Testis (tissue), 3 donors: ENCODE measurements around the gene WNT11. TPM values are rescaled to one million over a fixed set of nuclear protein-coding genes. Genes with fewer than 3 reads are reported as not detected.

ENCODE experiments used
- DNase-seq: peaks from one replicate; pipeline ENCODE4 v3.0.0-alpha.2; 2019
- H3K27ac ChIP-seq, 2 donors: fragments of 200-600 bp; sonication (generic); one replicate each; pipeline ENCODE4 v1.5.1; 2019
- H3K27me3 ChIP-seq: fragments of 200-600 bp; sonication (generic); one replicate; pipeline ENCODE4 v1.5.1; 2019
- H3K36me3 ChIP-seq: fragments of 200-600 bp; sonication (generic); one replicate; pipeline ENCODE4 v1.5.1; 2017; ENCODE audit warnings: low read depth; ENCODE audit errors: missing control alignments
- H3K4me1 ChIP-seq: fragments of 200-600 bp; sonication (generic); one replicate; pipeline ENCODE4 v1.5.1; 2019
- H3K4me3 ChIP-seq, 2 donors: fragments of 200-600 bp; sonication (generic); one replicate each; pipeline ENCODE4 v1.5.1; 2017 to 2019
- H3K9me3 ChIP-seq: fragments of 200-600 bp; sonication (generic); one replicate; pipeline ENCODE4 v1.5.1; 2017
- POLR2A ChIP-seq: fragments of 450-650 bp; IDR thresholded peaks from one replicate; pipeline ENCODE4 v1.6.1; 2017; ENCODE audit warnings: antibody characterized with exemption, mild to moderate bottlenecking, moderate library complexity
- WGBS, 2 donors: methylation state at CpG; one replicate each; pipeline ENCODE4 v1.1.5; 2018; 5-methylcytosine and 5-hydroxymethylcytosine counted together
- intact Hi-C: fragments of 100-400 bp; cut with DNase I; formaldehyde crosslinking; loops from one replicate; pipeline ENCODE4 v1.15.1; 2023; ENCODE audit warnings: low total_unique reads
- polyA plus RNA-seq: library from polyadenylated mRNA; stranded (reverse); fragments of 350-450 nt; fragmentation: Illumina TruSeq; extraction: RNeasy Lipid Tissue Mini Kit (QIAGEN cat#74804); gene quantifications from one replicate; pipeline ENCODE4 v1.2.3, GENCODE V29; 2014; ENCODE audit warnings: low read depth, low replicate concordance; ENCODE audit not compliant: insufficient read depth
- total RNA-seq, 2 donors: library from RNA; depleted of rRNA; stranded (reverse); fragments of >200 nt; gene quantifications; one replicate each; pipeline ENCODE4 v1.2.3, GENCODE V29; 2016
- TF ChIP-seq, protein P1 (sequence below), 3 experiments: fragments of 450-650 bp in 2 of 3; fragments of 200-600 bp in 1 of 3; sonication (generic) in 1 of 3; IDR thresholded peaks; one replicate each; pipeline ENCODE4 v1.5.1; 2016 to 2019; ENCODE audit warnings: antibody characterized with exemption in 3 of 3, mild to moderate bottlenecking in 2 of 3, moderate library complexity in 1 of 3

Gene WNT11
- total and polyA plus RNA-seq, 3 donors from 2014 or later, result 2.7 to 4.3 (median 2.8) TPM

DNA sequence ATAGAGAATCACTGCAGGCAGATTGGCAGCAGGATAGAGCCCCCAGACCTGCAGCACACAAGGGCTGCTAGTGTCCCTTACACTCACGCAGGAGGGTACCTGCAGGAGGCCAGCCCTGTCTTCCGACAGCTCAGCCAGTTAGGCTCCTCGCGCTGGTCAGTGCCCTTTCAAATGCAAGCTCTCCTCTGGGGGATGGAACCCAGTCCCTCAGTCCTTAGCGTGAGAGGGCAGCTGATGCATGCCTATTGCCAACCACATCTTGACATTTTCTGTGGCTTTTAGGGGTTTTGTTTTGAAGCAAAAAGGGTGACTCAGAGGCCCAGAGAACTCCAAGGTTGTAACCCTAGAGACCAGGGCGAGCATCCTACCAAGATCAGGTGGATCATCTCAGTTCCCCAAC lies 40.0 kb downstream of the WNT11 start:
- Histone ChIP-seq H3K4me3 (no peak overlapping the region), H3K9me3 (no peaks in the 10 kb centered on the region), H3K27me3 (no peaks in the 10 kb centered on the region), H3K27ac (no peak overlapping the region), H3K36me3 (no peaks in the 10 kb centered on the region), H3K4me1 (peaks cover 4% of the 10 kb centered on the region)
- intact Hi-C loops, result no loop called here
- no peak for DNase-seq
- WGBS, 2 donors, result 87 to 93% methylated on average over 5 to 6 of the region's 6 CpGs
- TF ChIP-seq, protein P1, sequence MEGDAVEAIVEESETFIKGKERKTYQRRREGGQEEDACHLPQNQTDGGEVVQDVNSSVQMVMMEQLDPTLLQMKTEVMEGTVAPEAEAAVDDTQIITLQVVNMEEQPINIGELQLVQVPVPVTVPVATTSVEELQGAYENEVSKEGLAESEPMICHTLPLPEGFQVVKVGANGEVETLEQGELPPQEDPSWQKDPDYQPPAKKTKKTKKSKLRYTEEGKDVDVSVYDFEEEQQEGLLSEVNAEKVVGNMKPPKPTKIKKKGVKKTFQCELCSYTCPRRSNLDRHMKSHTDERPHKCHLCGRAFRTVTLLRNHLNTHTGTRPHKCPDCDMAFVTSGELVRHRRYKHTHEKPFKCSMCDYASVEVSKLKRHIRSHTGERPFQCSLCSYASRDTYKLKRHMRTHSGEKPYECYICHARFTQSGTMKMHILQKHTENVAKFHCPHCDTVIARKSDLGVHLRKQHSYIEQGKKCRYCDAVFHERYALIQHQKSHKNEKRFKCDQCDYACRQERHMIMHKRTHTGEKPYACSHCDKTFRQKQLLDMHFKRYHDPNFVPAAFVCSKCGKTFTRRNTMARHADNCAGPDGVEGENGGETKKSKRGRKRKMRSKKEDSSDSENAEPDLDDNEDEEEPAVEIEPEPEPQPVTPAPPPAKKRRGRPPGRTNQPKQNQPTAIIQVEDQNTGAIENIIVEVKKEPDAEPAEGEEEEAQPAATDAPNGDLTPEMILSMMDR (IDR thresholded peaks at IDR 0.05), result no peak
- no peak for TF ChIP-seq POLR2A

DNA sequence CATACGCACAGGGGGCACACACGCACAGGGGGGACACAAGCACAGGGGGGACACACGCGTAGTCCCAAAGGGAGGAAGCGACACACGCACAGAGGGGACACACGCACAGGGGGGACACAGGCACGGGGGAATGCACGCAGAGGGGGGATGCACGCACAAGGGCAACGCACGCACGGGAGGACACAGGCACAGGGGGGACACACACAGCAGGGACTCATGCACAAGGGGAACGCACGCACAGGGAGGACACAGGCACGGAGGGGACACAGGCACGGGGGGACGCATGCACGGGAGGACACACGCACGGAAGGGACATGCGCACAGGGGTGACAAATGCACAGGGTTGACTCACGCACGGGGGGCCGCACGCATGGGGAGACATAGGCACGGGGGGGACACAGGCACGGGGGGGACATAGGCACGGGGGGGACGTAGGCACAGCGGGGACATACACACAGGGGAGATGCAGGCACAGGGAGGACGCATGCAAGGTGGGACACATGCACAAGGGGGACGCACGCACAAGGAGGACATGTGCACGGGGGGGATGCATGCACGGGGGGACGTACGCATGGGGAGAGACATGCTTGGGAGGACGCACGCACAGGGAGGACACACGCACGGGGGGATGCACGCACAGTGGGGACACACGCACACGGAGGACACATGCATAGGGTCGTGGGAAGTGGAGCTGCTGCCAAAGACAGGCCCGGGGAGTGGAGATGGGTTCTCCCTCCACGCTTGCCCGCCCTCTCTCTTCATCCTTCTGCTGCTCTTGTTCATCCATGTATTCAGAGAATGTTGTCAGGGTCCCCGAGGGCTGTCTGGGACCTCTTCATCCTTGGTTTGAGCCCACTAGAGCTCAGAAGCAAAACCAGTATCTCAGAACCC lies 41.2 kb downstream of the WNT11 start:
- Histone ChIP-seq H3K27ac (no peak overlapping the region), H3K9me3 (no peaks in the 10 kb centered on the region), H3K36me3 (no peaks in the 10 kb centered on the region), H3K4me3 (no peak overlapping the region), H3K4me1 (peaks cover 7% of the 10 kb centered on the region), H3K27me3 (no peaks in the 10 kb centered on the region)
- intact Hi-C loops, result no loop called here
- no peak for DNase-seq
- TF ChIP-seq POLR2A, result no peak
- TF ChIP-seq, protein P1 (IDR thresholded peaks at IDR 0.05), result no peak
- 90 to 92% methylated on average over 45 to 48 of the region's 50 CpGs for WGBS, 2 donors

DNA sequence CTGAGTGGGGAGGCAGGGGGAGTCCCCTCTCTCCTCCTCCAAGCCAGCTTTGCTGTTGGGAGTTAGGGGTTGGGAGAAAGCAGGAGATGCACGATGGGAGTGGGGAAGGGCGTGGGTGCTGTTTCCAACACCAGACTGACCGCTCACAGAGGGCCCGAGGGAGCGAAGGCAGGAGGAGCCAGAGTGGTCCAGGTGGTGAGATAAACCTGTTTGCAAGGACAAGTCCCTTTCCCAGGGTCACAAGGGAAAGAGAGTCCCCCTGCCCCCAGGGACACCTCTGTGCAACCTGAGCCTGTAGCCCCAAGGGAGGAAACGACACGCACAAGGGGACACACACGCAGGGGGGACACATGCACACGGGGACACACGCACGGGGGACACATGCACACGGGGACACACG lies 42.2 kb downstream of the WNT11 start:
- H3K9me3 ChIP-seq, result no peaks in the 10 kb centered on the region
- no peak overlapping the region for H3K27ac ChIP-seq
- 87 to 88% methylated on average over 5 to 12 of the region's 13 CpGs for WGBS, 2 donors
- H3K36me3 ChIP-seq, result no peaks in the 10 kb centered on the region
- no peak overlapping the region for H3K4me3 ChIP-seq
- no peak for TF ChIP-seq POLR2A
- TF ChIP-seq, protein P1 (IDR thresholded peaks at IDR 0.05), result no peak
- intact Hi-C loops, result no loop called here
- H3K4me1 ChIP-seq, result peaks cover 7% of the 10 kb centered on the region
- no peaks in the 10 kb centered on the region for H3K27me3 ChIP-seq
- no peak for DNase-seq

DNA sequence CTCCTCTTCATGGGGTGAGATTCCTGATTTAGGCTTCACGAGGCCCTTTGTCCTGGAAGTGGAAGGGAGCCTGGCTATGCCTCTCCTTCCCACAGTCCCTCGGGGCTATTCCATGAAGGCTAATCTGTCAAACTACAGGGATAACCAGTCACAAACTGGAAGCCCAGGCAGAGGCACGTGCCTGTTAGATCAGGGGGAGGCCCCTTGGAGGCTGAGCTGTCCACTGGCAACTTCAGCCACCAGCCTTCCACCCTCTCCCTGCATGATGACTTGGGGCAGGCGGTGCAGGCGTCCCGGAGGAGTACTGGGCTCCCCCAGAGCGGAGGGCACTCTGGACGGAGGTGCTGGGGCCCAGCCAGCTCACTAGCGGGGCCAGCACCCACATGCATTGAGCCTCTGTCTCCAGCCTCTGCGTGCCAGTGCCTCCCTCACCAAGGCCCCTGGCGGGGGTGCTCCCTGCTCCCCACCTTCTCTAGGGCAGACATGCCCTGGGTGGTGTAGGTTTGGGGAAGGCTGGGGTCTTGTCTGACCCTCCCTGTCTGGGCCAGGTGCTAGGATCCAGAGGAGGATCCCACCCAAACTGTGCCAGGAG lies 42.9 kb downstream of the WNT11 start:
- no peak for DNase-seq
- intact Hi-C loops, result no loop called here
- WGBS, 2 donors, result 84 to 90% methylated on average over 5 to 9 of the region's 11 CpGs
- no peak for TF ChIP-seq POLR2A
- TF ChIP-seq, protein P1 (IDR thresholded peaks at IDR 0.05), result no peak
- Histone ChIP-seq H3K36me3 (no peaks in the 10 kb centered on the region), H3K9me3 (no peaks in the 10 kb centered on the region), H3K4me3 (no peak overlapping the region), H3K4me1 (peaks cover 7% of the 10 kb centered on the region), H3K27me3 (no peaks in the 10 kb centered on the region), H3K27ac (no peak overlapping the region)
